Stimulated activated CD4-positive, alpha-beta T cell treated with anti-CD3 and anti-CD28 coated beads, Interleukin-1b, Interleukin-23, amount 100 ng/mL, for 48 hours (primary cell): ENCODE data around the gene TGM5.
"Not testable (repeated sequence)": the region's sequence is repeated elsewhere in the genome, so short reads cannot be mapped to it uniquely, and the experiment has no call there.

Experiments used
- DNase-seq: peaks from one replicate; pipeline ENCODE4 v3.0.0-alpha.2; 2020

Gene TGM5

DNA sequence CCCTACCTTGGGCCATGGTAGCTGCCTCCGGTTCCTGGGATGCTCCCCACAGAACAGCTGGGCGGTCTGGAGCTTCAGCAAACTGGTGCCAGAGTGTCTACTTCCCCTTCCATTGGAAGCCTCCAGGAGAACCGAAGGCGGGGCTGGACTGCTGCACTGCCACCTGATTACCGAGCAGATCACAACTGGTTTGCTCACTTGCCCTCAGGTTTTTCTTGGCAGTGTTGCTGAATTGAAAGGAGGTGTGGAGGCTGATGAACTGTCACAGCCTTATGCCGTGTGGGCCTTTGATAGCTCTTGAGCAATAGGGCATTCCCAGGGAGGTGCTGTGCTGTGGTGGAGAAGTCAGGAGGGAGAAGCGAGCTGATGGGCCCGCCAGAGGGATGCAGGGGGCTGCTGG is at the start of gene TGM5:
TGM5 (minus strand) TSS at position 95 of the 400 bp plus-strand sequence; CDS start at position 16, 79 bp downstream.
- DNase-seq = no peak

DNA sequence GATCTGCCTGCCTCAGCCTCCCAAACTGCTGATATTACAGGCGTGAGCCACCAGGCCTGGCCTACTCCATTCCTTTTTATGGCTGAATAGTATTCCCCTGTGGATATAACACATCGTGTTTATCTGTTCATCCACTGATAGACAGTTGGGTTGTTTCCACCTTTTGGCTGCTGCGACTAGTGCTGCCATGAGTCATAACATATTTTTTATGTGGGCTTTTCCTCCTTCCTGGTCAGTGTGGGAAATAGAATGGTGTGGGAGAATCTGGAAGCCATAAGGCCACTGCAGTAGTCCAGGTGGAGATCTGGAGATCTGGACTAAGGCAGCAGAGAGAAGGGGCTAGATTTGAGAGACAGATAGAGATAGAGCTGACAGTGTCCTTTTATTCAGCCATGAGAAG is 47.4 kb upstream of the TGM5 start:
- no peak for DNase-seq

DNA sequence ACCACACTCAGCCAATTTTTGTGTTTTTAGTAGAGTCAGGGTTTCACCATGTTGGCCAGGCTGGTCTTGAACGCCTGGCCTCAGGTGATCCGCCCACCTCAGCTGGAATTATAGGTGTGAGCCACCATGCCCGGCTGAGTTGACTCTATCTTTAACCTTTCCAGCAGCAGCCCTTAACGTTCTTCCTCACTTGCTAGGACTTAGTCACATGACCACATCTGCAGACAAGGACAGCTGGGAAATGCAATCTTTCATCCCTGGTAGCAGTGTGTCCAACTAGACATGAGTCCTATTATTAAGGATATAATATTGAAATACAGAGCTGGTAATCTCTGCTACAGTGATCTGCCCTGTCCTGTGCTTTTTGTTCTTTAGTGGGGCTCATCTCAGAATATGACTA is 45.6 kb upstream of the TGM5 start:
- DNase-seq = no peak

- no peak for DNase-seq
Measured at GRCh38 chr15:43302205-43302817, 35.6 kb upstream of the TGM5 start, which contains the start of gene TGM7. Gene TGM7, minus strand, starts transcription at chr15:43302255.

GRCh38 chr15:43299884-43300283 is 33.2 kb upstream of the TGM5 start:
- no peak for DNase-seq

DNA sequence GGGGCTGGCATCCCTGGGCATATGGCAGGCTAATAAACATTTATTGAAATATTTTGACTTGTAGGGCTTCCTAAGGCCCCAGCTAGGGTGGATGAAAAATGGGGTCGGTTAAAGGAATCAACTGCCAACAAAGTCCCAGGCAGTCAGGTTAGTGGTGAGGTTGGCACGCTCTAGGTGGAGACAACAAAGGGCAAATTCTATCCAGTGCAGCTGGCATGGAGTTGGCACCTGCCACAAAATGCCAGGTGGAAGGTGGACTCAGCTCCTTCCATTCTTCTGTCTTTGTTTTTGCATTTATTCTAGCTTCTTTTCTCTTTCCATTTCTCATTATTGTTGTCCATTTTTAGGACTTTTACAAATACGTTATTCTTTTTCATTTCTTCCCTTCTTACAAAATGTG is 32.7 kb upstream of the TGM5 start:
- no peak for DNase-seq

GRCh38 chr15:43294091-43294706 is 27.5 kb upstream of the TGM5 start:
- DNase-seq = no peak

- DNase-seq = no peak
Measured at GRCh38 chr15:43293432-43293831, 26.7 kb upstream of the TGM5 start.

GRCh38 chr15:43292375-43293078 is 25.8 kb upstream of the TGM5 start:
- DNase-seq = no peak

GRCh38 chr15:43289656-43290055 is 22.9 kb upstream of the TGM5 start:
- not testable (repeated sequence) for DNase-seq

DNA sequence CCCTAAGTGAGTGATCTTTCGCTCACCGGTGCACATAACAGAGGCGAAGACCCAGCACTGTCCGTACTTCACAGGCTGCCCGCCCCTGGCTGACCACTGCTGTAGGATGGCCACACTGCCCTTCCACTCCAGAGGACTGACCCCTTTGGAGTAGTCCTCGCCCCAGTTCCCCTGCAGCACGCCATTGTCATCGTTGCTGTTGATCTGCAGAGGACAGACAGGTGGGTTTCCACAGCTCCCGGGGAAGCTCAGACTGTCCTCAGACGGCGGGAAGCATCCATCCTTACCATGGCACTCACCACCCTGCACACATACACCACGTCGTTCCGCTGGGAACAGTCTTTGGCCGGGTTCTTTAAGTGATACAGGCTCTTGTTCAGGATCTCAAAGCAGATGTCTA is 20.5 kb upstream of the TGM5 start:
- DNase-seq = no peak

GRCh38 chr15:43286074-43286473 is 19.3 kb upstream of the TGM5 start:
- no peak for DNase-seq

GRCh38 chr15:43285609-43286037 is 18.9 kb upstream of the TGM5 start:
- peak; percentile 48 for DNase-seq

- no peak for DNase-seq
Measured at GRCh38 chr15:43283526-43283925, 16.8 kb upstream of the TGM5 start.

DNA sequence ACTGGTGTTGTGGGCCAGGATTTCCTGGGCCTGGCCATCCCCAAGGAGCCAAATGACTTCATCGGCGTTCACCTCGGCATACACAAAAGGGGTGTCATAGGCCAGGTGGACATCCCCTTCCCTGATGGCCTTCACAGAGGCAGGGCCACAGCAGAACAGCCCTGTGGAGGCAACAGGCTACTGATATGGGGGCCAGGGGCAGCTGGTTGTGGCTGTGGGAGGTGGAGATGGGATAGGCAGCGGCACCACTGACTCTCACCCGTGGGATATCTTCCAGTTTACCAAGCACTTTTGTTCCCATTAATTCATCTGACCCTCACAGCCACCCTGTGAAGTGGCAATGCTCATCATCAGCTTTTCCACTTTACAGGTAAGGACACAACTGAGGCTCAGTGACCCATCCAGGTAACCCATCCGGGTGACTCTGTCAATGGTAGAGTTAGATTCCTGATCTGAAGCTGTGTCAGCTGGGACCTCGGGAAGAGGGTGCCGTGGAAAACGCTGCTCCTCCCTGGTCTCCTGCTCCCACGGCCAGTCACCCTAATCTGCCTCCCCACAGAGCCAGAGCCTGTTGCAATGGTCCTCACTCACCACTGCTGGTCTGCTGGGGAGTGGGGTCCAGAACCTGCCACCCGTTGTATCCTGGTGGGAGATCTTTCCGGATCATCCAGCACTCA is 15.3 kb upstream of the TGM5 start:
- no peak for DNase-seq

DNA sequence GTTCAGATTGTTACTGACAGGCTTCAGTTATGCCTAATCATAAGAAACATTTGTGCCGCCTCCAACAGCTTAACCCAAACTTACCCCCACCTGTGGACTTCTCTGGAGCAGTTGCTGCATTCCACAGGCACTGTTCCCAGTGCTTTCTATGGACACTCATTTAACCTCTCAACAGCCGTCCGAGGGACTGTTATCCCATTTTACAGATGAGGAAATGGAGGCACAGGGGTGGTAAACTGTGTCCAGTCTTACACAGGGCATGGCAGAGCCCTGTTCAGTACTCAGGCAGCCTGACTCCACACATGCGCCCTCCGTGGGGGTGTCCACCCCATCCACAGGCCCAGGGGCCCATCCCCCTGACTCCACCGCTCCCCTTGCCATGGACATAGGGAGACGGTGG is 14.3 kb upstream of the TGM5 start:
- no peak for DNase-seq

DNA sequence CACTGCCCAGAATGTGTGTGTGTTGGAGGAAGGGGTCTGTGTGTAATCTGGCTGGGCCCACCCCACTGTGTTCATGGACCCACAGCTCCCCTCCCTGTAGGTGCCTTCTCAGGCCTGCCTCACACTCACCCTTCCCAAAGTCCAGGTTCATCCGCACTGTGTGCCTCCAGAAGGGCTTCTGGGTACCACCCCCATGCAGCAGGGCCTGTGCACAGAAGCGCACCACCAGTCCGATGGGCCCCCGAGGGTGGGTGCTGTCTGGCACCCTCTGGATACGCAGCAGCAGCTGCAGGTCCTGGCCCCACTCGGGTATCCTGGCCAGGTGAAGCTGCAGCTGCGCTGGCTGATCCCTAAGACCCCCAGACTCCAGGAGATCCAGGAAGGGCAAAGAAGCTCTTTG is 12.8 kb upstream of the TGM5 start:
- DNase-seq = no peak

GRCh38 chr15:43278869-43279268 is 12.1 kb upstream of the TGM5 start:
- DNase-seq = no peak

DNA sequence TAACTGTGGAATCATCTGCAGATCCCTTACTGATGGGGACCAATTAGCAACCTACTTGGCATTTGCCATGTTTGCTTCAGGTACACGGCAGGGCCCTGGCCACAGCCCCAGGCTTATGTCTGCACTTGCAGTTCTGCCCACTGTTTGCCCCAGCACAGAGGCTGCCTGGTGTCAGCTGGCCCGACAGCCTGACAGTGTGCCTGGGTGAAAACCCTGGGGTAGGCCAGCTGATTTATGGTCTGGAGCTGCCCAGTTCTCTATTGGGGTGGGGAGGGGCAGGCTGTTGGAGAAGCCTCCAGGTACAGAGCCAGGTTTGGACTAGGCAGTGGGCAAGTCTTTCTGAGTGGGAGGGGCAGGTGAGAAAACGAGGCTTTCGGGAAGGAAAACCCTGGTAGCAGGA is 11.2 kb upstream of the TGM5 start:
- DNase-seq = no peak

GRCh38 chr15:43277231-43277823 is 10.6 kb upstream of the TGM5 start:
- DNase-seq = no peak

DNA sequence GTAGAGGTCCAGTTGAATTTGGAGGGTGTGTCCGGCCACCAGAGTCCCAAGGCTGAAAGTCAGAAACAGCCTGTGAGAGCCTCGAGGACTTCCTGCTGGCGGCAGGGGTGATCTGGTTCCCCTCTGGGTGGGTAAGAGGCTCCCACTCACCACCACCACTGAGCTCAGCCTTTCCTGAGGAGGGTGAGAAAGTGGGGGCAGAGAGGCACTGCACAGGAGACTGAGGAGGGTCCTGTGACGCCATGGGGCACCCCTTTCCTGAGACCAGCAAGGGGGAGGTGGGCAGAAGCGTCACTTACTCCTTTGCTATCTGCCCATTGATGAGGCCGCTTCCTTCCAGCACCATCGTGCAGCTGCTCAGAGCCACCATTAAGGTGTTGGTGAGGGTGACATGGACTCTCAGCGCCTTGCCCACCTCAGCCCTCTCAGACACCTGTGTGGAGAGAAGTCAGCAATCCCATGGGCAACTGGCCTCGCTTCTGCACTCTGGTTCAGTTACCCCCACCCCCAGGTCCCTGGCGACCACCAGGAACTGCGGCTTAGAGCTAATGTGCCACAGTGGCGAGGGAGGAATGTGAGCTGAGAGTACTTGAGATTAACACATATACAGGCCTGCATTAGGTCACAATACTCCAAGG is 10.0 kb upstream of the TGM5 start:
- DNase-seq = no peak

DNA sequence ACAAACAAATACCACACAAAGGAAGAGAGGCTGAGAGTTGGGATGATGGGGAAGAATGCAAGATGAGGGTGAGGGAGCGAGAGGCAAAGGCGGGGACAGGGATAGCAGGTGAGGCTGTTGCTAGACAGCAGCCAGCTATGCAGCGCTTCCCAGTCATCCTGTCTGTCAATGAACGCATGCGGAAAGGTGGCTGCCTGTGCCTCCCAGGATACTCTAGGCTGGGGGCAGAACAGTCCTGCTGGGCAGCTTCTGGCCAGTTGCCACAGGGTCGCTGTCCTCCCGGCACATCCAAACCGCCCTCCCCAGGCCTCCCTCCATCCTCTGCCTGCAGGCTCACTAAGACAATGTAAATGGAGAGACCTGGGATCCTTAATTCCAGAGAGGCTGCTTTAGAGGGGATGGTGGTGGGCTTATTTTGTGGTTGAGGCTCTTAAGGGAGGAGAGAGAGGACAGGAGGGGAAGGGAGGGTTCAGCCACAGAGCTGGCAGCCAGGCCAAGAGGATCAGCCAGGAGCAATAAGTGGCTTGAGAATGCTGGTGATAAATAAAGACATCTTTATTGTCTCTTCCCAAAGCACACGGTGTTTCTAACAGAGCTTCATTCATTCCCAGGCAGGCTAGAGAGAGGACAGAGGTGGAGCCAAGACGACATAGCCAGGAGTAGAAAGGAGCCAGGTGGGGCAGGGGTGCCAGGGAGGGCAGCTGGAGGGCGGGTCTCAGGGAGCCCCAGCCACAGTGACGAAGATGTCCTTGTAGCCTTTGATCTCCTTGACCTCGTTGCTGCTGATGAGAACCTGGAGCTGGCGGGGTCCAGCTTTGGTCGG is 9.2 kb upstream of the TGM5 start:
- DNase-seq = no peak
